Measurements from ENCODE around the gene CABCOCO1.

DNA sequence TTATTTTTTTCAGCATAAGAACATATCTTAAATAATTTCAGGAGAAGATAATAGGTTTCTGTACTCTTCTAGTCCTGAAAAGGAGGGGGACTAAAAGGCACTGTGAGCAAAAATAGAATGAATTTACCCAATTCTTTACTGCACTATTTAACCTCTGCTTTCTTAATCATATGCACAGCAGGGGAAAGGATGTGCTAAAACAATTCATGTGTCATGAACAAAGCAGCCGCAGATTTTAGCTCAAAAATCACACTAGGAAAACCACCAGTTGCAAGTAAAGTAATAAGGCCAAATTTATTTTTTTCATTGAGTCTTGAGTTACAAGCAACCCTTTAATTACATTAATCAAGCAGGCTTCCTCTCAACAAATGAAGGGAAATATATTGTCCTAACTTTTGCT, 80.1 kb downstream of the CABCOCO1 start:
- TF ChIP-seq, protein P1, sequence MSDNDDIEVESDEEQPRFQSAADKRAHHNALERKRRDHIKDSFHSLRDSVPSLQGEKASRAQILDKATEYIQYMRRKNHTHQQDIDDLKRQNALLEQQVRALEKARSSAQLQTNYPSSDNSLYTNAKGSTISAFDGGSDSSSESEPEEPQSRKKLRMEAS (IDR thresholded peaks at IDR 0.05), result no peak
- no peak for TF ChIP-seq RAD21 (IDR thresholded peaks at IDR 0.05; ENCODE audit: low read depth)
- no peak for TF ChIP-seq TCF12 (IDR thresholded peaks at IDR 0.05; ENCODE audit: low read depth)
- TF ChIP-seq, protein P2, sequence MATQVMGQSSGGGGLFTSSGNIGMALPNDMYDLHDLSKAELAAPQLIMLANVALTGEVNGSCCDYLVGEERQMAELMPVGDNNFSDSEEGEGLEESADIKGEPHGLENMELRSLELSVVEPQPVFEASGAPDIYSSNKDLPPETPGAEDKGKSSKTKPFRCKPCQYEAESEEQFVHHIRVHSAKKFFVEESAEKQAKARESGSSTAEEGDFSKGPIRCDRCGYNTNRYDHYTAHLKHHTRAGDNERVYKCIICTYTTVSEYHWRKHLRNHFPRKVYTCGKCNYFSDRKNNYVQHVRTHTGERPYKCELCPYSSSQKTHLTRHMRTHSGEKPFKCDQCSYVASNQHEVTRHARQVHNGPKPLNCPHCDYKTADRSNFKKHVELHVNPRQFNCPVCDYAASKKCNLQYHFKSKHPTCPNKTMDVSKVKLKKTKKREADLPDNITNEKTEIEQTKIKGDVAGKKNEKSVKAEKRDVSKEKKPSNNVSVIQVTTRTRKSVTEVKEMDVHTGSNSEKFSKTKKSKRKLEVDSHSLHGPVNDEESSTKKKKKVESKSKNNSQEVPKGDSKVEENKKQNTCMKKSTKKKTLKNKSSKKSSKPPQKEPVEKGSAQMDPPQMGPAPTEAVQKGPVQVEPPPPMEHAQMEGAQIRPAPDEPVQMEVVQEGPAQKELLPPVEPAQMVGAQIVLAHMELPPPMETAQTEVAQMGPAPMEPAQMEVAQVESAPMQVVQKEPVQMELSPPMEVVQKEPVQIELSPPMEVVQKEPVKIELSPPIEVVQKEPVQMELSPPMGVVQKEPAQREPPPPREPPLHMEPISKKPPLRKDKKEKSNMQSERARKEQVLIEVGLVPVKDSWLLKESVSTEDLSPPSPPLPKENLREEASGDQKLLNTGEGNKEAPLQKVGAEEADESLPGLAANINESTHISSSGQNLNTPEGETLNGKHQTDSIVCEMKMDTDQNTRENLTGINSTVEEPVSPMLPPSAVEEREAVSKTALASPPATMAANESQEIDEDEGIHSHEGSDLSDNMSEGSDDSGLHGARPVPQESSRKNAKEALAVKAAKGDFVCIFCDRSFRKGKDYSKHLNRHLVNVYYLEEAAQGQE (IDR thresholded peaks at IDR 0.05; ENCODE audit: low read depth), result no peak
- TF ChIP-seq TAF1 (IDR thresholded peaks at IDR 0.05; ENCODE audit: low read depth), result no peak
- TF ChIP-seq FOXM1 (IDR thresholded peaks at IDR 0.05; ENCODE audit: borderline replicate concordance, low read depth), result no peak
- TF ChIP-seq YY1 (IDR thresholded peaks at IDR 0.05; ENCODE audit: low read depth), result no peak
- TF ChIP-seq CREB1 (IDR thresholded peaks at IDR 0.05; ENCODE audit: low read depth), result no peak
- TF ChIP-seq CEBPB (IDR thresholded peaks at IDR 0.05), result no peak
- no peak for TF ChIP-seq EP300 (IDR thresholded peaks at IDR 0.05; ENCODE audit: borderline replicate concordance)
- TF ChIP-seq, protein P3, sequence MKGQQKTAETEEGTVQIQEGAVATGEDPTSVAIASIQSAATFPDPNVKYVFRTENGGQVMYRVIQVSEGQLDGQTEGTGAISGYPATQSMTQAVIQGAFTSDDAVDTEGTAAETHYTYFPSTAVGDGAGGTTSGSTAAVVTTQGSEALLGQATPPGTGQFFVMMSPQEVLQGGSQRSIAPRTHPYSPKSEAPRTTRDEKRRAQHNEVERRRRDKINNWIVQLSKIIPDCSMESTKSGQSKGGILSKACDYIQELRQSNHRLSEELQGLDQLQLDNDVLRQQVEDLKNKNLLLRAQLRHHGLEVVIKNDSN (IDR thresholded peaks at IDR 0.05), result no peak
- TF ChIP-seq NFIC (IDR thresholded peaks at IDR 0.05), result no peak
- no peak for TF ChIP-seq ZBTB7A (IDR thresholded peaks at IDR 0.05; ENCODE audit: low read depth)
